ENCODE measurements around the gene SLC1A3. TPM values are rescaled to one million over a fixed set of nuclear protein-coding genes. Genes with fewer than 3 reads are reported as not detected.

Gene SLC1A3
- total and polyA plus RNA-seq, 2 of the 4 experiments (the other 2 are of a cell fraction), result 0.27 to 1.3 TPM

DNA sequence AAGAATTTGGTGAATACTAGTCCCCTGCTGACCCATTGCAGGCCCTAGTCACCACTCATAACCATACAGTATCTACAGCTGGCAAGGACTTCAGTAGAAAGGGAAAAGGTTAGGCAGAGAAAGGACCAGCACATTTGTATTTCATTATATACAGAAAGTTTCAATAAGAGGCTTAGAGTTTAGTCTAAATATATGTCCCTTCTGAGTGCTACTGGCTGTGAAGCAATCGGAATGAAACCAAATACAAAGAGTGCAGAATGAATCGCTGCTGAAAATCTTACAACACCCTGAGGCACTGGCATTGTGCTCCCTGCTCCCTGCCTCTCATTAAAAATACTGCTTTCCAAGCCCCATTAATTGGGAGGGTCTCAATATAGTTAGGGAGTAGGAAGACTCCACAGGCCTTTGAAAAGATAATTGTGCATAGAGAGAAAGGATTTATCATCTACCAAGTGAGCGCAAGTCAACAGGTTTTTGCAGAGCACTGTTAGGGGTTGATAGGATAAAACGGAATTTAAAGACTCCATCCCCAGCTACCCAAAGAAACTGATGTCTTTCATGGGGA, 110.8 kb downstream of the SLC1A3 start:
- no CpG with 5 or more reads among the region's 4 CpGs for WGBS, 2 experiments (ENCODE audit: extremely low coverage in 2 of 2, insufficient read length in 1 of 2)
- ChIA-PET POLR2A (ENCODE audit: unreplicated experiment) (no interaction called here), CTCF (no interaction called here)

More for the DNA sequence above, 110.8 kb downstream of the SLC1A3 start:
- Histone ChIP-seq H3K14ac (replicated peaks; ENCODE audit: low read depth, low read length) (no peak overlapping the region), H3K56ac (ENCODE audit: extremely low read depth, insufficient read depth, low read length) (no peak overlapping the region), H4K20me1 (ENCODE audit: insufficient read depth, low read length) (no peaks in the 10 kb centered on the region), H3K27ac (ENCODE audit: insufficient read depth, low read length) (no peak overlapping the region), H2AFZ (replicated peaks; ENCODE audit: low read length, poor library complexity) (no peak overlapping the region), H3K4me1 (ENCODE audit: control insufficient read depth, insufficient read depth, low read length) (no peaks in the 10 kb centered on the region), H3K9me3 (ENCODE audit: control insufficient read depth, insufficient read depth, low read length) (no peaks in the 10 kb centered on the region), H3K9ac (ENCODE audit: low read depth, low read length) (no peak overlapping the region), H2BK120ac (ENCODE audit: low read depth, low read length) (no peak overlapping the region), H3K4me3 (ENCODE audit: insufficient read depth, low read depth, low read length) (no peak overlapping the region), H2BK15ac (ENCODE audit: low read depth, low read length) (no peak overlapping the region), H3K18ac (ENCODE audit: low read depth, low read length) (no peak overlapping the region), H3K79me1 (ENCODE audit: low read depth in 1 of 2, low read length in 2 of 2) (no peaks in the 10 kb centered on the region), H4K5ac (ENCODE audit: low read depth, low read length) (no peak overlapping the region), H3K36me3 (ENCODE audit: control insufficient read depth, insufficient read depth, low read length) (no peaks in the 10 kb centered on the region), H3K9me1 (ENCODE audit: insufficient read depth, low read length) (no peaks in the 10 kb centered on the region), H4K91ac (ENCODE audit: insufficient read depth, low read depth, low read length) (no peak overlapping the region), H3K23ac (ENCODE audit: low read depth, low read length) (no peak overlapping the region), H2BK20ac (ENCODE audit: low read depth, low read length) (no peak overlapping the region), H2AK5ac (ENCODE audit: low read depth, low read length) (no peak overlapping the region), H3K4me2 (ENCODE audit: low read depth, low read length) (no peak overlapping the region), H4K8ac (ENCODE audit: low read depth in 2 of 2, low read length in 2 of 2) (no peak overlapping the region), H3K27me3 (ENCODE audit: control insufficient read depth, insufficient read depth, low read length) (peaks cover 15% of the 10 kb centered on the region), H2BK5ac (ENCODE audit: low read depth, low read length, poor library complexity, severe bottlenecking) (no peak overlapping the region), H2AK9ac (replicated peaks; ENCODE audit: low read depth, low read length, poor library complexity) (no peak overlapping the region), H3K4ac (ENCODE audit: low read depth, low read length) (no peak overlapping the region)
- intact Hi-C loops (cut with micrococcal nuclease), result no loop called here
- in situ Hi-C loops (cut with MboI; ENCODE audit: low sequenced_read_pairs), result no loop called here
- ATAC-seq (ENCODE audit: low read depth), result no peak
- DNase-seq, result no peak
- no TSS peak for BruUV-seq (replicated peaks)
- dilution Hi-C loops (cut with HindIII; ENCODE audit: low sequenced_read_pairs, unreplicated experiment), result no loop called here
- TF ChIP-seq CHD1 (IDR thresholded peaks at IDR 0.05; ENCODE audit: low read depth, low read length) (no peak), CEBPB (IDR thresholded peaks at IDR 0.05; ENCODE audit: low read depth, low read length) (no peak), RAD21 (IDR thresholded peaks at IDR 0.05; ENCODE audit: low read length) (no peak), NFE2L2 (IDR thresholded peaks at IDR 0.05; ENCODE audit: low read depth, low read length) (no peak), SMC3 (IDR thresholded peaks at IDR 0.05; ENCODE audit: low read depth, low read length) (no peak), BHLHE40 (IDR thresholded peaks at IDR 0.05; ENCODE audit: low read depth, low read length) (no peak), MAZ (IDR thresholded peaks at IDR 0.05; ENCODE audit: borderline replicate concordance, low read depth, low read length) (no peak), RFX5 (IDR thresholded peaks at IDR 0.05; ENCODE audit: low read depth, low read length) (no peak), POLR2A (IDR thresholded peaks at IDR 0.05; ENCODE audit: low read depth, low read length) (no peak)
- TF ChIP-seq, protein P1, sequence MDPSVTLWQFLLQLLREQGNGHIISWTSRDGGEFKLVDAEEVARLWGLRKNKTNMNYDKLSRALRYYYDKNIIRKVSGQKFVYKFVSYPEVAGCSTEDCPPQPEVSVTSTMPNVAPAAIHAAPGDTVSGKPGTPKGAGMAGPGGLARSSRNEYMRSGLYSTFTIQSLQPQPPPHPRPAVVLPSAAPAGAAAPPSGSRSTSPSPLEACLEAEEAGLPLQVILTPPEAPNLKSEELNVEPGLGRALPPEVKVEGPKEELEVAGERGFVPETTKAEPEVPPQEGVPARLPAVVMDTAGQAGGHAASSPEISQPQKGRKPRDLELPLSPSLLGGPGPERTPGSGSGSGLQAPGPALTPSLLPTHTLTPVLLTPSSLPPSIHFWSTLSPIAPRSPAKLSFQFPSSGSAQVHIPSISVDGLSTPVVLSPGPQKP (IDR thresholded peaks at IDR 0.05; ENCODE audit: borderline replicate concordance, low read depth, low read length), result no peak
- TF ChIP-seq, protein P2, sequence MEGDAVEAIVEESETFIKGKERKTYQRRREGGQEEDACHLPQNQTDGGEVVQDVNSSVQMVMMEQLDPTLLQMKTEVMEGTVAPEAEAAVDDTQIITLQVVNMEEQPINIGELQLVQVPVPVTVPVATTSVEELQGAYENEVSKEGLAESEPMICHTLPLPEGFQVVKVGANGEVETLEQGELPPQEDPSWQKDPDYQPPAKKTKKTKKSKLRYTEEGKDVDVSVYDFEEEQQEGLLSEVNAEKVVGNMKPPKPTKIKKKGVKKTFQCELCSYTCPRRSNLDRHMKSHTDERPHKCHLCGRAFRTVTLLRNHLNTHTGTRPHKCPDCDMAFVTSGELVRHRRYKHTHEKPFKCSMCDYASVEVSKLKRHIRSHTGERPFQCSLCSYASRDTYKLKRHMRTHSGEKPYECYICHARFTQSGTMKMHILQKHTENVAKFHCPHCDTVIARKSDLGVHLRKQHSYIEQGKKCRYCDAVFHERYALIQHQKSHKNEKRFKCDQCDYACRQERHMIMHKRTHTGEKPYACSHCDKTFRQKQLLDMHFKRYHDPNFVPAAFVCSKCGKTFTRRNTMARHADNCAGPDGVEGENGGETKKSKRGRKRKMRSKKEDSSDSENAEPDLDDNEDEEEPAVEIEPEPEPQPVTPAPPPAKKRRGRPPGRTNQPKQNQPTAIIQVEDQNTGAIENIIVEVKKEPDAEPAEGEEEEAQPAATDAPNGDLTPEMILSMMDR (conservative IDR thresholded peaks at IDR 0.05; ENCODE audit: low read depth, low read length), result no peak
